NCI-H2107 treated with DMSO at 0.1 percent for 48 hours (cell line): ENCODE measurements around the gene HTR3C.

Experiments used
- DNase-seq: peaks from one replicate; lab custom pipeline; 2025; ENCODE audit not compliant: unreplicated experiment; lab: John Stamatoyannopoulos, UW

HTR3C gene

GRCh38 chr3:184082465-184082864 lies 29.6 kb downstream of the HTR3C start:
- DNase-seq, result no peak

- DNase-seq, result no peak
Observed at GRCh38 chr3:184085389-184085852, 32.6 kb downstream of the HTR3C start.

- DNase-seq, result no peak
Observed at GRCh38 chr3:184092199-184092598, 39.4 kb downstream of the HTR3C start.

GRCh38 chr3:184096811-184097383 lies 44.0 kb downstream of the HTR3C start, which contains the start of gene HTR3E:
TSS of gene HTR3E (plus strand) at chr3:184097064. CDS start at chr3:184097530, 466 bp downstream.
- no peak for DNase-seq

GRCh38 chr3:184097556-184097955 lies 44.7 kb downstream of the HTR3C start:
- no peak for DNase-seq

GRCh38 chr3:184099806-184100686 lies 47.2 kb downstream of the HTR3C start:
- DNase-seq, result no peak
